T47D (cell line): ENCODE measurements around the gene PAPLN.

Experiments
- DNase-seq, 2 experiments: peaks; one replicate each; pipeline versions ENCODE4 v3.0.0 to v3.0.0-alpha.2; 2011 to 2012; ENCODE audit warnings: low read depth in 1 of 2, low spot score in 1 of 2
- JUND ChIP-seq: IDR thresholded peaks from 2 replicates; pipeline ENCODE4 v1.6.1; 2012; ENCODE audit warnings: low read depth
- in situ Hi-C: cut with HindIII; loops from 2 replicates; pipeline ENCODE4 v1.10.0; 2016; ENCODE audit warnings: low sequenced_read_pairs, low pct_unique_long_range_greater_than_20kb

Gene PAPLN

DNA sequence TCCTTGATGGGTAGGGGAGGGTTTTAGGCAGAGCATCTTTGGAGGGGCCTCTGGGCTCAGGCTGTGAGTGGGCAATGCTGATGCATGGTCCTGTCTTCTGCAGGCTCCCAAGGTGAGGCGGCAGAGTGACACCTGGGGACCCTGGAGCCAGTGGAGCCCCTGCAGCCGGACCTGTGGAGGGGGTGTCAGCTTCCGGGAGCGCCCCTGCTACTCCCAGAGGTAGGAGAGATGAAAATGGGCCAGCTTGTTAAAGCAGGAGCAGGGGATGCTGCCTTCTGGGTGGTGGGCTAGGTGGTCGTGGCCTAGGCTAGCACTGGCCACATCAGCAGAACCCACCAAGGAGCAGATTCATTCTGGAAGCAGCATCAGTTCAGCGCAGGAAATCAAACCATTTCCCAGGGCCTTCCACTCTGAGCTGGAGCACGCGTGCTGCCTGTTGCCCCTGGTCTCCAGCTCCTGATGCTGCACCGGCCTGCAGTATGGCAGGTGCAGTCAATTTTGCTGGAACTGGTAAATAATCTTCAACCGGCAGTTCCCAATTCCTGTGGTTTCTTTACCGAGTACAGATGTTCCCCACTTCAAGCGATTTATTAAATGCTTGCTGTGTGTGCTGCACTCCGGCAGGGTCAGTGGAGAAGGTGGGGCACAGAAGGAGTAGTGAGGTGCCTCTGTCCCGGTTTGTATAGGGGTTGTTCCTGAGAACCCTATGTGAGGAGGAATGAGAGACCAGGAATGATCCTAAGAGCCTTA is 7.4 kb downstream of the PAPLN start:
- no peak for TF ChIP-seq JUND
- in situ Hi-C loops = no loop called here
- DNase-seq = no peak

DNA sequence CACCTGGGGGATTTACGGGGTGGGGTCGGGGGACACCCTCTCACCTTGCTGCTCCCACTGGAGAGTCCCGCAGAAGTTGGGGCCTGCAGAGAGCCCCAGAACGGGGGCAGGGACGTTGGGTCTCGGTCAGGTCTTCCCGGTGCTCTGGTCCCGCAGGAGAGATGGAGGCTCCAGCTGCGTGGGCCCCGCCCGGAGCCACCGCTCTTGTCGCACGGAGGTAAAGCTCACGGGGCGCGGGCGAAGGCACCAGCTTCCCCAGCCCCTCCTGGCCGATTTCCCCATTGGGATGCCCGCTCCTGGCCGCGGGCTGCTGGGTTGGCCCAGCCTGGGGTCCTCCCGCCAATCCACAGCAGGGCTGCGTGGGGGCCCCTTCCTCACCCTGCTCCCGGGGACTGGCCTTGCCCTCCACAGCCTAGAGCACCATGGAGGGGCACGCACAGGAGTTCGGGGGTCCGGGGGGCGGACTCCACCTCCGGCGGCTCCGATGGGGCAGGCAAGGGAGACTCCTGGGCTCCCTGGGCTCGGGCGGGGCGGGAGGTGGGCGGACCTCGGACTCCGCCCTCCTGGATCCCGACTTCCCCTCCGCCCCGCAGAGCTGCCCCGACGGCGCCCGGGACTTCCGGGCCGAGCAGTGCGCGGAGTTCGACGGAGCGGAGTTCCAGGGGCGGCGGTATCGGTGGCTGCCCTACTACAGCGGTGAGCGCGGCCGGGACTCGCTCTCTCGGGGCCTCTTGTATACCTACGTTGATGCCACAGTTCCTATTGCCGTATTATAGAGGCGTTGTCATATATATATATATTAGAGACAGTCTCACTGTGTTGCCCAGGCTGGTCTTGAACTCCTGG is 8.4 kb downstream of the PAPLN start:
- TF ChIP-seq JUND = no peak
- in situ Hi-C loops = no loop called here
- DNase-seq = no peak

DNA sequence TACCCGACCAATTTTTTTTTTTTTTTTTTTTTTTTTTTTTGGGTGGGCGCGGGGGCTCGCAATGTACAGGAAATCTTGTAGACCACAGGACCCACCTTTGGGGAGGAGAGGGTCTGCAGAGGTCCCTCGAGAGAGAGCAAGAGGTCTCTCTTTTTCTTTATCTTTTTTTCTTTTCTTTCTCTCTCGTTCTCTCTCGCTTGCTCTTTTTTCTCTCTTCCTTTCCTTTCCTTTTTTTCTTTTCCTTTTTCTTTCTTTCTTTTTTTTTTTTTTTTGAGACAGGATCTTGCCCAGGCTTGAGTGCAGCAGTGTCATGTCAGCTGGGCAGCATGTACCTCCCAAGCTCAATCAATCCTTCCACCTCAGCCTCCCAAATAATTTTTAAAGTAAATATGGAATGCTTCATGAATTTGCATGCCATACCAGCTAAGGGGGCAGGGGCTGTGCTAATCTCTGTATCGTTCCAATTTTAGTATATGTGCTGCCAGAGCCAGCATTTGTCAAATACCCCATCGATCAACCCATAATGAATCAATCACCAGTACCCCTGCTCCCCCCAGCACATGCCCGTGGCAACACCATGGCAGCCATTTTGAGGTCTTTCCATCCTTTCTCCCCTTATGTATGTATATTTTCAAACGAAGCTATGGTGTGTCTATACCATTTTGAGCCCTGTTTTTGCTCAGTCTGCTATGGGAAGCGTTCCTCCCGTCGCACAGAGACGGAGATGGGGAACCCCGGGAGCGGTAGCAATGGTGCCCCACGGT is 9.3 kb downstream of the PAPLN start:
- TF ChIP-seq JUND = no peak
- no peak for DNase-seq
- in situ Hi-C loops = no loop called here

DNA sequence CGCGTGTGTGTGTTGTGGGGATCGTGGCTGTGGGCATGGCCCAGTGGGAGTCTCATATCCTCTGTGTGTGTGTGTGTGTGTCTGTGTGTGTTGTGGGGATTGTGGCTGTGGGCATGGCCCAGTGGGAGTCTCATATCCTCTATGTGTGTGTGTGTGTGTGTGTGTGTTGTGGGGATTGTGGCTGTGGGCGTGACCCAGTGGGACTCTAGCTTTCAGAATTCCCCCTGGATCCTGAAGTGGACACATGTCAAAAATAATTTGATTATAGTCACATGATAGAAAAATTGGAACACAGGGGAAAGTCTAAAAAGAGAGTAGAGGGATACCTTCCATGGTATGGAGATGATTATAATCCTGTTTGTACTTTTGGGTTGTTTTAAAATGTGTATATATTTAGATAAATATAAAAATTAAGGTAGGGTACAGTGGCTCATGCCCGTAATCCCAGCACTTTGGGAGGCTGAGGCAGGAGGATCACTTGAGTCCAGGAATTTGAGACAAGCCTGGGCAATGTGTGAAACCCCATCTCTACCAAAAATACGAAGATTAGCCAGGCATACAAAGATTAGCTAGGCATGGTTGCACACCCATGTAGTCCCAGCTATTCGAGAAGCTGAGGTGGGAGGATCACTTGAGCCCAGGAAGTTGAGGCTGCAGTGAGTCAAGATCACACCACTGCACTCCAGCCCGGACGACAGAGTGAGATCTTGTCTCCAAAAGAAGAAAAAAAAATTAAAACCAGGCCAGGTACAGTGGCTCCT is 11.0 kb downstream of the PAPLN start:
- in situ Hi-C loops = no loop called here
- no peak for DNase-seq

DNA sequence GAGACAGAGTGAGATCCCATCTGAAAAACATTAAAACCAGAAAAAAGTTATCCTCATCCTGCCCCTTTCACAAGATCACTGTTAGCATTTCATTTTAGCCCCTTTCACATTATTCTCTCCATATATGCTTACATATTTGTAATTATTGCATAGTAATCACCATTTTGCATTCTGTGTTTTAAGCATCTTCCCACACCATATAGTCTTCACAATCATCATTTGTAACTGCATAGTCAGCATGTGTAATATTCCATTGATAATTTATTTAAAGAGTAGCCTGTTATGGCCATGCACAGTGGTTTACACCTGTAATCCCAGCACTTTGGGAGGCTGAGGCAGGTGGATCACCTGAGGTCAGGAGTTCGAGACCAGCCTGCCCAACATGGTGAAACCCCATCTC is 11.8 kb downstream of the PAPLN start:
- no peak for DNase-seq
- TF ChIP-seq JUND = no peak
- in situ Hi-C loops = no loop called here

More for the DNA sequence above, 11.0 kb downstream of the PAPLN start:
- no peak for TF ChIP-seq JUND

DNA sequence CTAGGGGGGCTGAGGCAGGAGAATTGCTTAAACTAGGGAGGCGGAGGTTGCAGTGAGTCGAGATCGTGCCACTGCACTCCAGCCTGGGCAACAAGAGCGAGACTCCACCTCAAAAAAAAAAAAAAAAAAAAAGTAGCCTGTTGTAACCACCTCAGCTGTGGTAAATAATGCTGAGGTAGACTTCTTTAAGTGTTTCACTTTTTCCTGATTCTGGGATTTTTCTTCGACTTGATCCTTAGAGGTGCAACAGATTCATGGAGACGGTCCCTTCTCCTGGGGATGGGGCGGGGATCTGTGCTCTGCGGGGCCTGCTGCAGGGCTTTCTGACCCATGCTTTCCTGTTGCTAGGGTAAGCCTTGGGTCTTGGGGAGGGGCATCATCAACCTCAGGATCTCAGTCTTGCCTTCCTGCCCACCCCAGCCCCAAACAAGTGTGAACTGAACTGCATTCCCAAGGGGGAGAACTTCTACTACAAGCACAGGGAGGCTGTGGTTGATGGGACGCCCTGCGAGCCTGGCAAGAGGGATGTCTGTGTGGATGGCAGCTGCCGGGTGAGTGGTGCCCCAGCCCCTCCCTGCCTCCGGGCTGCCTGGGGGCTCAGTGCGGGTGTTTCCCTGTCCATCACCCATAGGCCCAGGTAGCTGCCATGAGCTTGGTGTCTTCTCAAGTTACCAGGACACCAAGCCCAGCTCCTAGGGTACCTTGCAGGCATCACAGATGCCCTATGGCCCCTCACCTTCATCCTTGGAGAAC is 12.4 kb downstream of the PAPLN start:
- in situ Hi-C loops = no loop called here
- DNase-seq = no peak
- TF ChIP-seq JUND = no peak

DNA sequence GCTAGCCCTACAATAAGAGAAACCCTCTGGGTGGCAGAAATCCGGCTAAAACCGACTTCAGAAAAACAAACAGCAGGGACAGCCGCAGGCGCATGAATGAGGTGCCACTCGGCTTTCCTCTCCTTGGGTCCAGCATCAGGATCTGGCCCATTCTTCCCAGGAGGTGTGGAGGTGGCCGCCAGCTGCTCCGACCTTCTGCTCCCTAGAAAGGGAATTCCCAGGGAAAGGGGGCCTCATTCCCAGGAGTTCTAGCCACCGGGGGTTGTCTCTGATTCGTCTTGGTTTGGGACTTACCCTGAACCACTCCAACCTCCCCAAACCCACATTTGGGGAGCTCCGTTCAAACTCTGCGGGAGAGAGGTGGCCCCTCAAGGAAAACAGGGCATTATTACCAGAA is 13.0 kb downstream of the PAPLN start:
- TF ChIP-seq JUND = no peak
- in situ Hi-C loops = no loop called here

DNA sequence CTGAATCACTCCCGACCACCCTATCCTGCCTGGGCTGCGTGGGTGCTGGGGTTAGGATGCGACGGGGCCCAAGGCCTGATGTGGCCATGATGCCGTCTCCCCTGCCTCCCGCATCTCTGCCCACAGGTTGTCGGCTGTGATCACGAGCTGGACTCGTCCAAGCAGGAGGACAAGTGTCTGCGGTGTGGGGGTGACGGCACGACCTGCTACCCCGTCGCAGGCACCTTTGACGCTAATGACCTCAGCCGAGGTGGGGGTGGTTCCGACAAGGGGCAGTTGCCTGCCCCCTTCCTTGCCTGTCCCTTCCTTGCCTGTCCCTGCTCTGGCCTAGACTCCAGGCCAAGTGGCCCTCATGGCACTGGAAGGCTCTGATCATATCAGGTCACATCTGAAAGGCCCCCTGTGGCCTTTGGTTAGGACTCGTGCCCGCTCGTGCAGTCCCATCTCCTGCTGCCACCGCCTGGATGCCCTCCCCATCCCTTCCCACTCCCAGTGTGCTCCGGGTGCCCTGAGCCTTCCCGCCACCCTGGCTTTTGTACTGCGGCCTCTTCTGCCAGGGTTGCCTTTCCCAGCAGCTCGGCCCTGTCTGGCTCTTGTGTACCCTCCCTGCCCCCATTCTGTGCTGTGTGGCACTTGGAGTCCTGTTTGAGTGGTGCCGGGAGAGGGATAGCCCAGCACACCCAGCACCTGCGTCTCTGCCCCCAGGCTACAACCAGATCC is 13.6 kb downstream of the PAPLN start:
- no peak for TF ChIP-seq JUND
- DNase-seq = peak in 1 of 2 experiments; percentile 35
- in situ Hi-C loops = no loop called here

More for the DNA sequence above, 13.0 kb downstream of the PAPLN start:
- DNase-seq = no peak

DNA sequence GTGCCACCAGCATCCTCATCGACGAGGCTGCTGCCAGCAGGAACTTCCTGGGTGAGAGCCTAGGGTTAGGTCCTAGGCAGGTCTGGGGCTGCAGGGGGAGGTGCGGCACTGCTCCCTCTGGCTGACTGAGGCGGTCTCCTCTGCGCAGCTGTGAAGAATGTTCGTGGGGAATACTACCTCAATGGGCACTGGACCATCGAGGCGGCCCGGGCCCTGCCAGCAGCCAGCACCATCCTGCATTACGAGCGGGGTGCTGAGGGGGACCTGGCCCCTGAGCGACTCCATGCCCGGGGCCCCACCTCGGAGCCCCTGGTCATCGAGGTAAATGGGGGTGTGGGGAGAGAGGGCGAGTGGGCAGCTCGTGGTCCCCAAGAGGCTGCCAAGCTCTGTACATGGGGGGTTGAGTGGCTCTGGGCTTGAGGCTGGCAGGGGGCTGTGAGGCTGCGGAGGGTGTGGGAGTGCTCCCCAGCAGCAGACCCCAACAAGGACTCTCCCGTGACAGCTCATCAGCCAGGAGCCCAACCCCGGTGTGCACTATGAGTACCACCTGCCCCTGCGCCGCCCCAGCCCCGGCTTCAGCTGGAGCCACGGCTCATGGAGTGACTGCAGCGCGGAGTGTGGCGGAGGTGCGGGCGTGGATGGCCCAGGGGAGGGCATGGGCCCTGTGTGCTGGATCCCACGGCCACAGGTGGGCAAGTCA is 14.4 kb downstream of the PAPLN start:
- in situ Hi-C loops = no loop called here
- no peak for DNase-seq
- TF ChIP-seq JUND = no peak

DNA sequence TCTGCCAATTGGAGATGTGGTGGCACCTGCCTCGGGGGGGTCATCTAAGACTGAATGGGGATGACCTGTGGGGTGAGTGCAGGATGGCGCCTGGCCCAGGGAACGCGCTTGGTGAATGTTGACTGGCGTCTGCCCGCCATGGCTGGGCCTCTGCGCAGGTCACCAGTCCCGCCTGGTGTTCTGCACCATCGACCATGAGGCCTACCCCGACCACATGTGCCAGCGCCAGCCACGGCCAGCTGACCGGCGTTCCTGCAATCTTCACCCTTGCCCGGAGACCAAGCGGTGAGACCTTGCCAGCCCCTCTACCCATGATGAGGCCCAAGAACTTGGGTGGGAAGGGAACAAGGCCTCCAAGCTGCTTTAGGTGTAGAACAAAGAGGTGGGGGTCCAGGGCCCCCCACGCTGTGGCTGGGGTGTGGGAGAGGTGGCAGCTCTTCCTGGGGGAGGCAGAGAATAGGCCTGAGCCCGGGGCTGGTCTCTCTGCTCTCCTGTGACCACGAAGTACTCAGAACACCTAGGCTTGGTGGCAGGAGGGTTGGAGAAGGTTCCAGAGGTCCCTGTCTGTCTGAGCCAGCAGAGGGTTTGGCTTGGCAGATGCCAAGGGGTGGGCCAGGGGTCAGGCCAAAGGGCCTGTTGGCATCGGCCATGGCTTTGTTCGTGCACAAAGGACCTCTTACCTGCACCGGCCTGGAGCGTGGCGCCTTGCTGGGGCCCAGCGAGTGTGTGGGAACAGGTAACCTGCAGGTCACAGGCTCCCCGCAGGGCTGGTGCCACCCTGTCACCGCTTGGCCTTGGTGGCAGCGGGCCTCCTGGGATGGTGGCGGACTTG is 15.4 kb downstream of the PAPLN start:
- TF ChIP-seq JUND = no peak
- in situ Hi-C loops = no loop called here
- DNase-seq = no peak
